ENCODE measurements around the gene INPP5E. TPM values are rescaled to one million over a fixed set of nuclear protein-coding genes. Genes with fewer than 3 reads are reported as not detected.

Gene INPP5E
- total and polyA plus RNA-seq, 10 of the 15 experiments (the other 5 are each of a cell fraction or from before 2014, with no cell fraction given): 0.24 to 16.0 (median 5.3) TPM

DNA sequence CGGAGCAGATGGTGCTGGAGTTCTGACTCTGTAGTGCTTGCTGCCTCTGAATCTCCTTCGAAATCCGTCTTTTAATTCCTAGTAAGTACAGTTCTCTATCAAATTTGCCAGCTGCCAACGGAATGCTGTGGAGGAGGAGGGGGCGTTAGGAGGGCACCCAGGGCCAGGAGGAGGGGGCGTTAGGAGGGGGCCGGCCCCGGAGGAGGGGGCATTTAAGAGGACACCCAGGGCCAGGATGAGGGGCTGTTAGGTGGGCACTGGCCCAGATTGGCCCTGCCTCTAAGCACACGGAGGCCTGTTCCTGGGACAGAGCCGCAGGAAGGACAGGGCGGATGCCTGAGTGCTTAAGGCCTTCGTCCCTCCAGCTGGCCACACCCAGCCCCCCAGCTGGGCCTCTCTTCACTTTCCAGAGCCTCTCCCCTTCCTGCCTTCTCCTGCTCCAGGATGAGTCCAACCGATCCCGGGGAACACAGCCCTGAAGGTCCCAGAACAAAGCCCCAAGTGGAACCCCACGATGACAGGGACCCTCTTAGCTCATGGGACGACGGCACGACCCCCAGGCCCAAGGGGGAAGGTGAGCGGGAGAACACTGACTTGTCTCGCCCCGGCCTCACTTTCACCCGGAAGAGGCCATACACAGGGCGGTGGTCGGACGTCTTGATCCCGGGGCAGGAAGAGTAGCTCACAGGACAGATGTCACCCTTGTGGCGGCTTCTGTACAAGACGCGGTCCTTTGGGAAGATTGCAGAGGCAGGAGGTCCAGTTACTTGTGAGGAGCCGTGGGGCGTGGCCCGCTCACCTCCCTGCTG lies 9.8 kb downstream of the INPP5E start:
- BruUV-seq (replicated peaks): no TSS peak
- intact Hi-C loops (cut with micrococcal nuclease; ENCODE audit: unreplicated experiment) (no loop called here), in situ Hi-C loops (cut with MboI) (no loop called here)
- ChIA-PET POLR2A (no interaction called here), RAD21 (ENCODE audit: unreplicated experiment) (no interaction called here), SMC1A (ENCODE audit: uncharacterized antibody, unreplicated experiment) (no interaction called here), CTCF (no interaction called here)
- WGBS (ENCODE audit: insufficient coverage, insufficient replicate concordance, low lambda C conversion rate, missing lambda C conversion rate): 92% methylated on average over 32 of the region's 32 CpGs
- Histone ChIP-seq H3K4me3 (no peak overlapping the region), H4K20me1 (ENCODE audit: control insufficient read depth, insufficient read depth) (no peaks in the 10 kb centered on the region), H3K9ac (ENCODE audit: control insufficient read depth, insufficient read depth, low read length) (no peak overlapping the region), H3K4me2 (ENCODE audit: control insufficient read depth, insufficient read depth) (no peak overlapping the region), H3K79me2 (ENCODE audit: control insufficient read depth, insufficient read depth, low read length) (peaks cover under 1% of the 10 kb centered on the region; the same call in 1 of the 2 replicates), H3K27me3 (replicated peaks in 1 of 2; ENCODE audit: control insufficient read depth in 2 of 2, insufficient read depth in 2 of 2, low read length in 1 of 2) (no peaks in the 10 kb centered on the region), H3K27ac (ENCODE audit: control insufficient read depth, insufficient read depth) (no peak overlapping the region), H3K9me3 (replicated peaks; ENCODE audit: control insufficient read depth, insufficient read depth, low read length) (no peaks in the 10 kb centered on the region), H2AFZ (ENCODE audit: control insufficient read depth, low read depth, low read length) (no peak overlapping the region), H3K4me1 (ENCODE audit: control insufficient read depth, insufficient read depth, low read length) (no peaks in the 10 kb centered on the region), H3K36me3 (ENCODE audit: control insufficient read depth in 2 of 2, insufficient read depth in 2 of 2, low read length in 1 of 2) (peaks cover 0 to 11% of the 10 kb centered on the region in 2 experiments; a peak in 3 of 4 replicates)
- DNase-seq (ENCODE audit: low read depth, low spot score): no peak
- FAIRE-seq: no peak
- TF ChIP-seq, protein P1, sequence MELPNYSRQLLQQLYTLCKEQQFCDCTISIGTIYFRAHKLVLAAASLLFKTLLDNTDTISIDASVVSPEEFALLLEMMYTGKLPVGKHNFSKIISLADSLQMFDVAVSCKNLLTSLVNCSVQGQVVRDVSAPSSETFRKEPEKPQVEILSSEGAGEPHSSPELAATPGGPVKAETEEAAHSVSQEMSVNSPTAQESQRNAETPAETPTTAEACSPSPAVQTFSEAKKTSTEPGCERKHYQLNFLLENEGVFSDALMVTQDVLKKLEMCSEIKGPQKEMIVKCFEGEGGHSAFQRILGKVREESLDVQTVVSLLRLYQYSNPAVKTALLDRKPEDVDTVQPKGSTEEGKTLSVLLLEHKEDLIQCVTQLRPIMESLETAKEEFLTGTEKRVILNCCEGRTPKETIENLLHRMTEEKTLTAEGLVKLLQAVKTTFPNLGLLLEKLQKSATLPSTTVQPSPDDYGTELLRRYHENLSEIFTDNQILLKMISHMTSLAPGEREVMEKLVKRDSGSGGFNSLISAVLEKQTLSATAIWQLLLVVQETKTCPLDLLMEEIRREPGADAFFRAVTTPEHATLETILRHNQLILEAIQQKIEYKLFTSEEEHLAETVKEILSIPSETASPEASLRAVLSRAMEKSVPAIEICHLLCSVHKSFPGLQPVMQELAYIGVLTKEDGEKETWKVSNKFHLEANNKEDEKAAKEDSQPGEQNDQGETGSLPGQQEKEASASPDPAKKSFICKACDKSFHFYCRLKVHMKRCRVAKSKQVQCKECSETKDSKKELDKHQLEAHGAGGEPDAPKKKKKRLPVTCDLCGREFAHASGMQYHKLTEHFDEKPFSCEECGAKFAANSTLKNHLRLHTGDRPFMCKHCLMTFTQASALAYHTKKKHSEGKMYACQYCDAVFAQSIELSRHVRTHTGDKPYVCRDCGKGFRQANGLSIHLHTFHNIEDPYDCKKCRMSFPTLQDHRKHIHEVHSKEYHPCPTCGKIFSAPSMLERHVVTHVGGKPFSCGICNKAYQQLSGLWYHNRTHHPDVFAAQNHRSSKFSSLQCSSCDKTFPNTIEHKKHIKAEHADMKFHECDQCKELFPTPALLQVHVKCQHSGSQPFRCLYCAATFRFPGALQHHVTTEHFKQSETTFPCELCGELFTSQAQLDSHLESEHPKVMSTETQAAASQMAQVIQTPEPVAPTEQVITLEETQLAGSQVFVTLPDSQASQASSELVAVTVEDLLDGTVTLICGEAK (IDR thresholded peaks at IDR 0.05; ENCODE audit: borderline replicate concordance): no peak
- no peak for TF ChIP-seq TBL1XR1 (IDR thresholded peaks at IDR 0.05; ENCODE audit: low read depth, low read length)
- TF ChIP-seq, protein P2, sequence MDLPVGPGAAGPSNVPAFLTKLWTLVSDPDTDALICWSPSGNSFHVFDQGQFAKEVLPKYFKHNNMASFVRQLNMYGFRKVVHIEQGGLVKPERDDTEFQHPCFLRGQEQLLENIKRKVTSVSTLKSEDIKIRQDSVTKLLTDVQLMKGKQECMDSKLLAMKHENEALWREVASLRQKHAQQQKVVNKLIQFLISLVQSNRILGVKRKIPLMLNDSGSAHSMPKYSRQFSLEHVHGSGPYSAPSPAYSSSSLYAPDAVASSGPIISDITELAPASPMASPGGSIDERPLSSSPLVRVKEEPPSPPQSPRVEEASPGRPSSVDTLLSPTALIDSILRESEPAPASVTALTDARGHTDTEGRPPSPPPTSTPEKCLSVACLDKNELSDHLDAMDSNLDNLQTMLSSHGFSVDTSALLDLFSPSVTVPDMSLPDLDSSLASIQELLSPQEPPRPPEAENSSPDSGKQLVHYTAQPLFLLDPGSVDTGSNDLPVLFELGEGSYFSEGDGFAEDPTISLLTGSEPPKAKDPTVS (IDR thresholded peaks at IDR 0.05; ENCODE audit: low read depth, low read length): no peak
- TF ChIP-seq SREBF1 (IDR thresholded peaks at IDR 0.05; ENCODE audit: low read length): no peak
- no peak for TF ChIP-seq CHD2 (IDR thresholded peaks at IDR 0.05; ENCODE audit: borderline replicate concordance, low read depth, low read length)
- TF ChIP-seq SMAD1 (IDR thresholded peaks at IDR 0.05; ENCODE audit: low read depth, partially characterized antibody): no peak
- no peak for TF ChIP-seq POLR2A (IDR thresholded peaks at IDR 0.05; ENCODE audit: low read depth, low read length)
- no peak for TF ChIP-seq ESRRA (IDR thresholded peaks at IDR 0.05; ENCODE audit: low read length)
- no peak for ATAC-seq

All from GM12878 (cell line).